ENCODE results near the gene EGFL8.

DNA sequence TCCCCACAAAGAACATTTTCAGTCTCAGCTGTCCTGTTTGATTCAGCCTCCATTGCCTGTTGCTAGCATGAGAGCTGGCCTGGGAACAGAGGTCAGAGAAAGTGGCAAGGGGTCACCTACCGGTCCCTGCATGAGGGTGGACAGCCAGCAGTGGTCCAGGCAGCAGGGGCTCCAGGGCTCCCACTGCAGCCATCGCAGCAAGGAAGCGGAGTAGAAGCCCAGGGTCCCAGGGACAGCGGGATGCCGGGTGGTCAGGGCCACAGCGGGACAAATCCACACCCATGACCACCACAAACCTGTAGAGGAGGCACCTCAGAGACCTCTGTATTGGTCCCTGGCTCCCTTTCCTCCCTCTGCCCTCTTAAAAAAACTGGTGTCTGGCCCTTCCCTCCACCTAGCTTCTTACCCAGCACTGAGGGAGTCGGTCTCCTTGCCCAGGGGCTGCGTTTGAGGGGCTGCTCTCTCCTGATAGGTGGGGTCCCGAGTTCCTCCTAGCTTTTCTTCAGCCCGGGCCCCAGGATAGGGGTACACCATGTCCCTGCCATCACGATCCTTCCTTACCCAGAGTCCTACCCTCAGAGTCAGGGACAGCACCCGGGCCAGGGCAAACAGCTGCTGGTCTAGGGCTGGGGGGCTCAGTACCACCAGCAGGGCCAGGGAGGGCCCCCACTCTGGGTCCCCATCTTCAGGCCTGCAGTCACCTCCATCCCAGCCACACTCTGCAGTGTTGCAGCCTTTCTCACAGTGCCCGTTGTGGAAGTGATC, 36.5 kb downstream of the EGFL8 start:
- TF ChIP-seq, protein P1, sequence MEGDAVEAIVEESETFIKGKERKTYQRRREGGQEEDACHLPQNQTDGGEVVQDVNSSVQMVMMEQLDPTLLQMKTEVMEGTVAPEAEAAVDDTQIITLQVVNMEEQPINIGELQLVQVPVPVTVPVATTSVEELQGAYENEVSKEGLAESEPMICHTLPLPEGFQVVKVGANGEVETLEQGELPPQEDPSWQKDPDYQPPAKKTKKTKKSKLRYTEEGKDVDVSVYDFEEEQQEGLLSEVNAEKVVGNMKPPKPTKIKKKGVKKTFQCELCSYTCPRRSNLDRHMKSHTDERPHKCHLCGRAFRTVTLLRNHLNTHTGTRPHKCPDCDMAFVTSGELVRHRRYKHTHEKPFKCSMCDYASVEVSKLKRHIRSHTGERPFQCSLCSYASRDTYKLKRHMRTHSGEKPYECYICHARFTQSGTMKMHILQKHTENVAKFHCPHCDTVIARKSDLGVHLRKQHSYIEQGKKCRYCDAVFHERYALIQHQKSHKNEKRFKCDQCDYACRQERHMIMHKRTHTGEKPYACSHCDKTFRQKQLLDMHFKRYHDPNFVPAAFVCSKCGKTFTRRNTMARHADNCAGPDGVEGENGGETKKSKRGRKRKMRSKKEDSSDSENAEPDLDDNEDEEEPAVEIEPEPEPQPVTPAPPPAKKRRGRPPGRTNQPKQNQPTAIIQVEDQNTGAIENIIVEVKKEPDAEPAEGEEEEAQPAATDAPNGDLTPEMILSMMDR (IDR thresholded peaks at IDR 0.05), result no peak
- TF ChIP-seq POLR2A (IDR thresholded peaks at IDR 0.05), result no peak
- no peak for TF ChIP-seq POLR2AphosphoS5 (IDR thresholded peaks at IDR 0.05)

All from suprapubic skin (tissue), 4 donors.